ENCODE results near the gene ESRRG. TPM values are rescaled to one million over a fixed set of nuclear protein-coding genes. Genes with fewer than 3 reads are reported as not detected.

Gene ESRRG
- total RNA-seq, 4 donors from 2014 or later: 0.13 to 0.76 (median 0.24) TPM

DNA sequence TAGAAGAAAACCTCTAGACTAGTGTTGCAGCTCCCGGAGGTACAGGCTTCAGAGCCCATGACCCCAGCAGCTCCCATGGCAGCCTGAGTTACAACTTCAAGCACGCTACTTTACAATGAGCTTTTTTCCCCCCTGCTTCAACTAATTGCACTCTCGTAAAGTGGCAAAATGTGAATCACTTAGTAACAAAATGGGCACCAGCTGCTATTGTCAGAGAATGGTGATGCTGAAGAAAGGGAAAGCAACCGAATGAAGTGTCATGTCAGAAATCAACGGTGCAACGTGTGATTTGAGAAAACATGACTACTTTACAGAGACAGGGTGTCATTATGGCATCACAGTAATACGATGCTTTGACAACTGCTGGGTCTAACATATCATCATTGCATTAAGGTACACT is 40.5 kb downstream of the ESRRG start:
- no peak overlapping the region for H3K4me3 ChIP-seq
- no peaks in the 10 kb centered on the region for H3K27me3 ChIP-seq
- H3K4me1 ChIP-seq: no peaks in the 10 kb centered on the region
- no peaks in the 10 kb centered on the region for H3K36me3 ChIP-seq
- H3K27ac ChIP-seq: no peak overlapping the region
- TF ChIP-seq, protein P1, sequence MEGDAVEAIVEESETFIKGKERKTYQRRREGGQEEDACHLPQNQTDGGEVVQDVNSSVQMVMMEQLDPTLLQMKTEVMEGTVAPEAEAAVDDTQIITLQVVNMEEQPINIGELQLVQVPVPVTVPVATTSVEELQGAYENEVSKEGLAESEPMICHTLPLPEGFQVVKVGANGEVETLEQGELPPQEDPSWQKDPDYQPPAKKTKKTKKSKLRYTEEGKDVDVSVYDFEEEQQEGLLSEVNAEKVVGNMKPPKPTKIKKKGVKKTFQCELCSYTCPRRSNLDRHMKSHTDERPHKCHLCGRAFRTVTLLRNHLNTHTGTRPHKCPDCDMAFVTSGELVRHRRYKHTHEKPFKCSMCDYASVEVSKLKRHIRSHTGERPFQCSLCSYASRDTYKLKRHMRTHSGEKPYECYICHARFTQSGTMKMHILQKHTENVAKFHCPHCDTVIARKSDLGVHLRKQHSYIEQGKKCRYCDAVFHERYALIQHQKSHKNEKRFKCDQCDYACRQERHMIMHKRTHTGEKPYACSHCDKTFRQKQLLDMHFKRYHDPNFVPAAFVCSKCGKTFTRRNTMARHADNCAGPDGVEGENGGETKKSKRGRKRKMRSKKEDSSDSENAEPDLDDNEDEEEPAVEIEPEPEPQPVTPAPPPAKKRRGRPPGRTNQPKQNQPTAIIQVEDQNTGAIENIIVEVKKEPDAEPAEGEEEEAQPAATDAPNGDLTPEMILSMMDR (IDR thresholded peaks at IDR 0.05): no peak
- TF ChIP-seq POLR2A (IDR thresholded peaks at IDR 0.05): no peak
- no peak for DNase-seq
- 85 to 86% methylated on average over 7 of the region's 7 CpGs for WGBS, 2 donors
- no peaks in the 10 kb centered on the region for H3K9me3 ChIP-seq
- intact Hi-C loops (cut with DNase I): no loop called here

DNA sequence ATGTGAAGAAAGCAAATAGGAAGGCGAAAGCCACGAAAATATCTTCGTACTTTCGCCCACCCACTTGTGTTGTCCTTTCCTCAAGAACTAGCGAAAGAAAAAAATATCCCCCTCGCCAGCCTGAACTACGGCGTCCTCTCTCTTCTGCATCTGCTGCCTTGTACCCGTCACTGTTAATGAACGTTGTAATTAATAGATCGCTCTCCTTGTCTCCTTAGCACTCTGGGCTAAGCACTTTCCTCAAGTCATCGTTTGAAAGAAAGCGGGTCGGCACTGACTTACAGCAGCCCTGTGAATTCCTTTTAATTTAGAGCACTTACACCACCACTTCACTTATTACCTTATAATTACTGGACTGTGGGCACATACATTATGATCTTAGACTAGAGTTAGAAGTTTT is 44.1 kb downstream of the ESRRG start:
- H3K4me1 ChIP-seq: no peaks in the 10 kb centered on the region
- no peak for TF ChIP-seq POLR2A (IDR thresholded peaks at IDR 0.05)
- TF ChIP-seq, protein P1 (IDR thresholded peaks at IDR 0.05): no peak
- H3K27ac ChIP-seq: no peak overlapping the region
- intact Hi-C loops (cut with DNase I): no loop called here
- WGBS, 2 donors: 80 to 81% methylated on average over 14 of the region's 14 CpGs
- no peak overlapping the region for H3K4me3 ChIP-seq
- DNase-seq: no peak
- no peaks in the 10 kb centered on the region for H3K9me3 ChIP-seq
- H3K27me3 ChIP-seq: no peaks in the 10 kb centered on the region
- no peaks in the 10 kb centered on the region for H3K36me3 ChIP-seq

DNA sequence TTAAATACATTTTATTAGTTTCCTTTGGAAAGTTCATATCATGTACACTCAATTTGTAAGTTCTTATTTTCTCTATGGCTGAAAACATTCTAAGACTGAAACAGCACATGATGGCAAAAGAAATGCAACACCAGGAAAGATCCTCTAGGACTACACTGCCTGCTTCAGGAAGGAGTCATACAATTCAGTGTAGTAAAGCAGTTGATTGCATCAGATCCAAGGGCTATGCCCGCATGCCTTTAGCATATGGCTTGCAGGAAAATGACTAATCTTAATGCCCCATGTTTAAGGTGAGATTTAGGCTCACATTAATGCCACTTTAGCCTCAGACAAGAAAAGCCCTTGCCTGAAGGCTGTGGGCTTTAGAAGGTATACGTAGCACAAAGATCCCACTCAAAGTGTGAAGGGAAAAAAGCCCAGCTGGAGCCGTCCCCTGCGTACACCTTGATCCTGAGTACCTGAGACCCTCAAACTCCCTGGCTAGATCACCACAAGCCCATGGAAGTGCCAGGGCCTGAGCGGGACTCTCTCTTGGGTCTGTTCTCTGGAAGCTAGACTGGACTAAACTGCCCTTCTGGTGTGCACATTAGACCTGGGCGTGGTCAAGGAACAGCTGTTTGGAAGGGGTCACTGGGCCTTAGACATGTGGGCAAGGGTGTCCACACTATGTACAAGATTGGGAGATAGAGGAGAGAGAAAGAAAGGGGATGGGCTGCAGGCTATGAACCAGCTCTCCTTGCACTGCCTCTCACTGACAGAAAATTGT is 52.9 kb downstream of the ESRRG start:
- 83 to 91% methylated on average over 3 to 6 of the region's 6 CpGs for WGBS, 2 donors
- no peak for DNase-seq
- intact Hi-C loops (cut with DNase I): no loop called here
- Histone ChIP-seq H3K27me3 (no peaks in the 10 kb centered on the region), H3K27ac (no peak overlapping the region), H3K36me3 (no peaks in the 10 kb centered on the region), H3K4me1 (no peaks in the 10 kb centered on the region), H3K9me3 (no peaks in the 10 kb centered on the region), H3K4me3 (no peak overlapping the region)
- TF ChIP-seq, protein P1 (IDR thresholded peaks at IDR 0.05): no peak
- no peak for TF ChIP-seq POLR2A (IDR thresholded peaks at IDR 0.05)

DNA sequence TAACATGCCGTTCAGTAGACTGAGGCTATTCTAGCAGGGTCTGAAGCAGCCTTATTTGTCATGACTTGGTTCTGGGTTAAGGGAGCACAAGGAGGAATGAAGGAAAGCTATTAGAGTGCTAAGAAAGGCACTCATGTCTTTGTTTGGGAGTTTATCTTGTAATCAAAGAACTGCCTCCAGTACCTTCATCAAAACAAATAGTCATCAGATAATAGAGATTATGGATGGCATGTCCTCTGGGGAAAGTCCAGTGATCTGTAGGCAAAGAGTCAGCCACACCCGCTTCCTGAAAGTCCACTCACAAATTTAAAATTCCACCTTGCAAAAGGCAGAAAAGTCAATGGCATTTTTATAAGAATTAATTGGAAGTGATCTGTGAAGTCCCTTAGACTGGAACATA is 56.8 kb downstream of the ESRRG start:
- Histone ChIP-seq H3K4me1 (no peaks in the 10 kb centered on the region), H3K27me3 (no peaks in the 10 kb centered on the region), H3K4me3 (no peak overlapping the region), H3K9me3 (no peaks in the 10 kb centered on the region), H3K27ac (no peak overlapping the region), H3K36me3 (no peaks in the 10 kb centered on the region)
- intact Hi-C loops (cut with DNase I): no loop called here
- WGBS, 2 donors: 82 to 84% methylated on average over 2 of the region's 2 CpGs
- no peak for DNase-seq
- TF ChIP-seq POLR2A (IDR thresholded peaks at IDR 0.05): no peak
- TF ChIP-seq, protein P1 (IDR thresholded peaks at IDR 0.05): no peak

DNA sequence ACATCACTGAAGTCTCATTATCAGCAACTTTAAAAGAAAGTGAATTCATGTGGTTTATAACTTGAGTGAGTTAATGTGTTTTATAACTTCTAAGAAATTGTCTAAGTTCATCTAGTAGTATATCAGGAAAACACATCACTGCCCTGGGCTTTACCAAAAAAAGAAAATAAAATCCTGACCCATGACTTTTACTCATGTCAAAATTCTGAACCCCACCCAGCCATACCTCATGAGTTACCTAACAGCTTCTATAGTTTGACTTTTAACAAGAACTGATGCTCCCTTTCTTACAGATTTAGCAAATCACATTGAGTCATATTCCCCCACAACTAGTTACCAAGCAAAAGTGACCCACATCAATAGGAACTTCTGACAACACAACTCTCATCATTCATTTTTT is 57.4 kb downstream of the ESRRG start:
- H3K36me3 ChIP-seq: no peaks in the 10 kb centered on the region
- intact Hi-C loops (cut with DNase I): no loop called here
- TF ChIP-seq, protein P1 (IDR thresholded peaks at IDR 0.05): no peak
- no peak for TF ChIP-seq POLR2A (IDR thresholded peaks at IDR 0.05)
- H3K4me1 ChIP-seq: no peaks in the 10 kb centered on the region
- no peaks in the 10 kb centered on the region for H3K27me3 ChIP-seq
- H3K27ac ChIP-seq: no peak overlapping the region
- H3K4me3 ChIP-seq: no peak overlapping the region
- H3K9me3 ChIP-seq: no peaks in the 10 kb centered on the region
- DNase-seq: no peak

Measured in esophagus squamous epithelium (tissue), 5 donors.